Loucy (cell line): ENCODE measurements around the gene SCN5A.

Experiments used
- H2AFZ ChIP-seq: fragments of 200-600 bp; sonication (generic); 2 replicates; pipeline ENCODE4 v1.6.0; 2016; ENCODE audit warnings: antibody characterized with exemption, mild to moderate bottlenecking, low read length, moderate library complexity
- H3F3A ChIP-seq: fragments of 200-600 bp; 2 replicates; pipeline ENCODE4 v1.6.0; 2016; ENCODE audit warnings: antibody characterized with exemption, low read depth, mild to moderate bottlenecking
- H3K27me3 ChIP-seq: fragments of 200-600 bp; sonication (generic); 2 replicates; pipeline ENCODE4 v1.6.1; 2014; ENCODE audit warnings: low read length, mild to moderate bottlenecking; ENCODE audit not compliant: insufficient read depth, poor library complexity, severe bottlenecking
- H3K36me3 ChIP-seq: fragments of 200-600 bp; sonication (generic); 2 replicates; pipeline ENCODE4 v1.6.1; 2016; ENCODE audit warnings: low read length; ENCODE audit not compliant: insufficient read depth
- H3K4me1 ChIP-seq: fragments of 200-600 bp; sonication (generic); 2 replicates; pipeline ENCODE4 v1.5.1; 2014; ENCODE audit warnings: low read length, mild to moderate bottlenecking; ENCODE audit not compliant: insufficient read depth, poor library complexity, severe bottlenecking
- H3K4me2 ChIP-seq: fragments of 200-600 bp; sonication (generic); 2 replicates; pipeline ENCODE4 v1.6.0; 2014; ENCODE audit warnings: antibody characterized with exemption, low read length, low read depth, mild to moderate bottlenecking; ENCODE audit not compliant: poor library complexity, severe bottlenecking
- H3K4me3 ChIP-seq: fragments of 200-600 bp; sonication (generic); 2 replicates; pipeline ENCODE4 v1.5.1; 2014; ENCODE audit warnings: low read length, mild to moderate bottlenecking, mixed read lengths; ENCODE audit not compliant: poor library complexity, severe bottlenecking
- H3K79me2 ChIP-seq: fragments of 200-600 bp; sonication (generic); 2 replicates; pipeline ENCODE4 v1.6.1; 2014; ENCODE audit warnings: low read length; ENCODE audit not compliant: insufficient read depth
- H3K9ac ChIP-seq: fragments of 200-600 bp; sonication (generic); 2 replicates; pipeline ENCODE4 v1.6.0; 2014; ENCODE audit warnings: mild to moderate bottlenecking, low read depth, low read length, moderate library complexity; ENCODE audit not compliant: poor library complexity, severe bottlenecking
- H3K9me2 ChIP-seq: fragments of 200-600 bp; sonication (generic); replicated peaks from 2 replicates; pipeline ENCODE4 v1.6.1; 2016; ENCODE audit warnings: low read depth, low read length, mixed read lengths
- H3K9me3 ChIP-seq: fragments of 200-600 bp; sonication (generic); 2 replicates; pipeline ENCODE4 v1.6.1; 2014; ENCODE audit warnings: mild to moderate bottlenecking, antibody characterized with exemption, low read length, low read depth; ENCODE audit not compliant: insufficient read depth
- H4K20me1 ChIP-seq: fragments of 200-600 bp; sonication (generic); 2 replicates; pipeline ENCODE4 v1.6.0; 2014; ENCODE audit warnings: antibody characterized with exemption, low read length, mild to moderate bottlenecking; ENCODE audit not compliant: insufficient read depth, poor library complexity, severe bottlenecking
- EZH2phosphoT487 ChIP-seq: fragments of 200-600 bp; IDR thresholded peaks from 2 replicates; pipeline ENCODE4 v1.6.1; 2018; ENCODE audit warnings: antibody characterized with exemption, mild to moderate bottlenecking, moderate library complexity, borderline replicate concordance
- TF ChIP-seq, protein P1 (sequence below): fragments of 200-600 bp; sonication (generic); conservative IDR thresholded peaks from 2 replicates; pipeline ENCODE4 v1.5.1; 2014; ENCODE audit warnings: mild to moderate bottlenecking, antibody characterized with exemption, low read length

The SCN5A gene

DNA sequence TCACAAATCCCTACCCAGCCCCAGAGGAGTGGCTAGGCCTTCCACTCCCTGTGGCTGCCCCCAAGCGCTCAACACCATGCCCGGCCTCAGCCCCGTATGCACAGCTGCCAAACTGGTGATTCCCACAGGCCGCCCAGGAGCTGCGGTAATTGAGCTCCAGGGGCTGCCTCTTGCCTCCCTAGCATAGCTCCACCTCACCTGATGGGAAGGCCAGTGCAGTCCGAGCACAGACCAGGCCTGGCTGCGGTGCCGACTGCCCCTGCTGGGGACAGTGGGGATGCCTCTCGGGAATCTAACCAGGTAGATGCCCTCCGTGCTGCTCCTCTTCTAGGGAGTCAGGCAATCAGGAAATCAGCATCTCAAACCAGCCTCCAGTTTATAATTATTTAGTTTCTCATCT is 25.9 kb downstream of the SCN5A start:
- Histone ChIP-seq H3K4me1 (no peaks in the 10 kb centered on the region), H3K4me2 (no peak overlapping the region), H3K27me3 (no peaks in the 10 kb centered on the region), H4K20me1 (no peaks in the 10 kb centered on the region), H3K9ac (no peak overlapping the region), H3K9me3 (no peaks in the 10 kb centered on the region), H3K4me3 (no peak overlapping the region), H3K36me3 (no peaks in the 10 kb centered on the region), H3K9me2 (no peaks in the 10 kb centered on the region), H2AFZ (no peak overlapping the region), H3F3A (no peaks in the 10 kb centered on the region), H3K79me2 (no peaks in the 10 kb centered on the region)
- no peak for TF ChIP-seq EZH2phosphoT487
- TF ChIP-seq, protein P1, sequence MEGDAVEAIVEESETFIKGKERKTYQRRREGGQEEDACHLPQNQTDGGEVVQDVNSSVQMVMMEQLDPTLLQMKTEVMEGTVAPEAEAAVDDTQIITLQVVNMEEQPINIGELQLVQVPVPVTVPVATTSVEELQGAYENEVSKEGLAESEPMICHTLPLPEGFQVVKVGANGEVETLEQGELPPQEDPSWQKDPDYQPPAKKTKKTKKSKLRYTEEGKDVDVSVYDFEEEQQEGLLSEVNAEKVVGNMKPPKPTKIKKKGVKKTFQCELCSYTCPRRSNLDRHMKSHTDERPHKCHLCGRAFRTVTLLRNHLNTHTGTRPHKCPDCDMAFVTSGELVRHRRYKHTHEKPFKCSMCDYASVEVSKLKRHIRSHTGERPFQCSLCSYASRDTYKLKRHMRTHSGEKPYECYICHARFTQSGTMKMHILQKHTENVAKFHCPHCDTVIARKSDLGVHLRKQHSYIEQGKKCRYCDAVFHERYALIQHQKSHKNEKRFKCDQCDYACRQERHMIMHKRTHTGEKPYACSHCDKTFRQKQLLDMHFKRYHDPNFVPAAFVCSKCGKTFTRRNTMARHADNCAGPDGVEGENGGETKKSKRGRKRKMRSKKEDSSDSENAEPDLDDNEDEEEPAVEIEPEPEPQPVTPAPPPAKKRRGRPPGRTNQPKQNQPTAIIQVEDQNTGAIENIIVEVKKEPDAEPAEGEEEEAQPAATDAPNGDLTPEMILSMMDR, result no peak

DNA sequence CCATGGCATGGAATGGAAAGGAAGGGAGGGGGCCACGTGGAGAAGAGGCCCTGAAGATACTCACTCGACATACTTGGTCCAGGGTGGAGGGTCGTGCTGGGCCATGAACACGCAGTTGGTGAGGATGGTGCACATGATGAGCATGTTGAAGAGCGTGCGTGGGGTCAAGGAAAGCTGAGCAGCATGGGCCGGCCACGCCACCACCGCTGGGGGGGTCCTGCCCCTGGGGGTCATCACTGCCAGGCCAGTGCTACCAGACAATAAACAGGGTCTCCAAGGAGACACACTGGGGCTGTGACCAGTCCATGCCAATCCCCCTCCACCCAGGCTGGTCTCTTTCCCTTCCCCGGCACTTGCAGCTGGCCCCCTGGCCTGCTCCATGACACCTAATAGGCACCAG is 27.2 kb downstream of the SCN5A start:
- Histone ChIP-seq H3F3A (no peaks in the 10 kb centered on the region), H3K9me3 (no peaks in the 10 kb centered on the region), H3K4me2 (no peak overlapping the region), H3K27me3 (no peaks in the 10 kb centered on the region), H3K9me2 (no peaks in the 10 kb centered on the region), H3K4me3 (no peak overlapping the region), H3K36me3 (no peaks in the 10 kb centered on the region), H4K20me1 (no peaks in the 10 kb centered on the region), H3K4me1 (no peaks in the 10 kb centered on the region), H3K9ac (no peak overlapping the region), H2AFZ (no peak overlapping the region), H3K79me2 (no peaks in the 10 kb centered on the region)
- TF ChIP-seq, protein P1, result no peak
- TF ChIP-seq EZH2phosphoT487, result no peak

DNA sequence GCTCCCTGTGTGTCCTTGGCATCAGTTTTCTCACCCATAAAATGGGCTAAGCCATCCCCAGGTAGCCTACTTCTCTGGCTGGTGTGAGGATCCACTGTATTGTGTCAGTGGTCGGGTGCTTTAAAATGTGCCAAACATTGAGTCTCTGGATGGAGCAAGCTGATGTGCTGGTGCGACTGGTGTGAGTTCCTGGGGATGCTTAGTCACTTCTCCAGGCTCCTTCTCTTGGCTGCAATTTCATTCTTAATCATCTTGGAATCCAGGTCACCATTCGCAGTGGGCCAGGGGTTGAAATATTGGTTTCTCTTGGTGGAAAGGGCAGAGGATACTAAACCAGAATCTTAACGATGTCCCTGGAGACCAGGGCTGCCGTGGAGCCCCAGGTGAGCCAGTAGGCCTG is 29.3 kb downstream of the SCN5A start:
- no peaks in the 10 kb centered on the region for H3K36me3 ChIP-seq
- H3K9me3 ChIP-seq, result no peaks in the 10 kb centered on the region
- no peak overlapping the region for H2AFZ ChIP-seq
- no peaks in the 10 kb centered on the region for H3K9me2 ChIP-seq
- no peaks in the 10 kb centered on the region for H3F3A ChIP-seq
- H3K9ac ChIP-seq, result no peak overlapping the region
- no peak overlapping the region for H3K4me2 ChIP-seq
- H3K4me3 ChIP-seq, result no peak overlapping the region
- H3K4me1 ChIP-seq, result peaks cover 6% of the 10 kb centered on the region
- H4K20me1 ChIP-seq, result no peaks in the 10 kb centered on the region
- H3K79me2 ChIP-seq, result no peaks in the 10 kb centered on the region
- H3K27me3 ChIP-seq, result no peaks in the 10 kb centered on the region
- no peak for TF ChIP-seq EZH2phosphoT487
- TF ChIP-seq, protein P1, result no peak
